Skin epidermis (tissue), 12 donors: ENCODE data around the gene TRMT61A.

ENCODE experiments used
- H3K27ac ChIP-seq, 21 experiments: fragments of 200-600 bp; sonication (generic) in 11 of 21; one replicate each; pipeline ENCODE4 v1.5.0; 2020; ENCODE audit warnings: mild to moderate bottlenecking in 3 of 21, inconsistent platforms in 2 of 21, moderate library complexity in 2 of 21
- H3K4me3 ChIP-seq, 7 experiments: fragments of 200-600 bp; sonication (generic) in 2 of 7; one replicate each; pipeline ENCODE4 v1.5.0; 2020; ENCODE audit warnings: inconsistent platforms in 2 of 7, mild to moderate bottlenecking in 2 of 7, moderate library complexity in 1 of 7

The TRMT61A gene

DNA sequence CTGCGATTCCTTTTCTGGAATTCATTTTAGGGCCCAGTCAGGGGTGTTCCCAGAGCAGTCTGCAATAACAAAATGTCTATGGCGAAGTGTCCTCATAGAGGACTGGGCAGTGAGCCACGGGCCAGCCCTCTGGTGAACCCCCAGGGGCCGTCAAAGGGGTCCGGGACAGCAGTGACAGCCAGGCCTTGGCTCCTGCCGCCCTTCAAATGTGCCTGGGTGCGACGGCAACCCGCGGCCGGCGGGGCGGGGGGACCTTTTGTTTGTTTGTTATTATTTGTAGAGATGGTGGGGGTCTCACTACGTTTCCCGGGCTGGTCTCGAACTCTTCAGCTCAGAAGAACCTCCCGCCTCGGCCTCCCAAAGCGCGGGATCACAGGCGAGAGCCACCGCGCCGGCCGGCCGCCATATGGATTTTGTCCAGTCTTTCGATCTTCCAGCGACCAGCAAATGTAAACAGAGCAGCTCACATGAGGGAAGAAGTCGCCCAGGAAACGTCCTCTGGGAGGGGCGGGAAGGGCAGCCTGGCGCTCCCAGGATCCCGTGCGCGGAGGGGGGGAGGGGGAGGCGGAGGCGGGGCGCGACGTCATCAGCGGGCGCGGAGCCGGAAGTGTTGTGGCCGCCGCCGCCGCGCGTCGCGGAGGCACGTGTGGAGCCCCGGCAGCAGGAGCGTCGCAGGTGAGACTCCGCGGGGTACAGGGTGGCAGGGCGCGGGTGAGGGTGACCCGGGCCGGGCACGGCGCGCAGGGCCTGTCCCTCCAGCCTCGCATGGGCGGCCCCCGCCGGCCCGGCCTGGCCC lies at the start of gene TRMT61A:
Gene TRMT61A (plus strand): TSS at position 610 of the 796 bp plus-strand sequence. CDS start 783 bp downstream, outside the sequence.
- peak within 1 kb of the TSS; percentile 77 to 96 (median 90) for H3K4me3 ChIP-seq
- H3K27ac ChIP-seq = peak within 1 kb of the TSS; percentile 32 to 96 (median 90)

DNA sequence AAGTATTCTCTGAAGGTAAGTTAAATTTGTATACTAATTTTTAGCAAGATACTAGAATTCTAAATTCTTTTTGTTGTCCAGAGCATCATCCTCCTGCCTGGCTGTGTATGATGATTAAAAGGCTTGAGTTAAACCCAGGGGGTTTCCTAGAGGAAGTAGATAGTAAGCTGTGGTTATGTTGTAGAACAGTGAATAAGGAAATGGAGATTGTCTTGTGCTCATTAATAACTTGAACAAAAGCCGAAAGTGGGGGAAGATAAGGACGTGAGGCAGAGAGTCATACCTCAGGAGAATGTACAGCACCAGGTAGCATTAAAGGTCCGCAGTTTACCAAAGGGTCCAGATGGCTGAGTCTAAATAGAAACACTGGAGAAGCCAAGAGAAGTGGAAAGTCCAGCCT lies 48.4 kb upstream of the TRMT61A start:
- no peak overlapping the region for H3K27ac ChIP-seq
- H3K4me3 ChIP-seq = no peak overlapping the region

DNA sequence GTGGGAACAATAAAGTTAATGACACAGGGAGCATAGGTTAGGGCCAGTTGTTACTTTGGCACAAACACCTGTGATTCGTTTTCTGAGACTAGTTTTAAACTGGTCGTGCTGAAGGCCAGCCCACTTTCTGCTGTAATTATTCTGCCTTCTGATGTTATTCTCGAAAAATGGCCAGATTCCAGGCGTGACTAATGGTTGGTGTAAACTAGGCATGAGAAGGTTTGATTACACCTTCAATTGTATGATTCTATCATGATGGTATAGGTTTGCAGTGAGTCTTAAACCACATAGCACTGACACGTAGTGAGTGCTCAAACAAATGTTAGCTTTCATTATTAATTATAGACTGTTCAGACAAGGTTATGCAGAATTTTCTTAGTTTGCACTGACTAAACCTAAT lies 45.4 kb upstream of the TRMT61A start:
- Histone ChIP-seq H3K4me3 (no peak overlapping the region), H3K27ac (no peak overlapping the region)

DNA sequence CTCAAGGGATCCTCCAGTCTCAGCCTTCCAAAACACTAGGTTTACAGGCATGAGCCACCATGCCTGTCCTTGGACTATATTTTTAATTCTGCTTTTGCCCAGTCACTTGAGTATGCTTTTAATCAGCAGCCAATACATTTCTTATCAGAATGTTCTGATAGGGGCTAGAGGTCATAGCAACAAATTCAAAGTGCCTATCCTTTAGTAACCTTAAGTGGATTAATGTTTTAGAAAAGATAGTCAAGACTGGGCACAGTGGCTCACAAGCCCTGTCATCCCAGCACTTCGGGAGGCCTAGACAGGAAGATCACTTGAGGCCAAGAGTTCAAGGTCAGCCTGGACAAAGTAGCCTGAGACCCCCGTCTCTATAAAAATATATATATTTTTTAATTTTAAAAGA lies 43.5 kb upstream of the TRMT61A start:
- no peak overlapping the region for H3K27ac ChIP-seq
- no peak overlapping the region for H3K4me3 ChIP-seq

DNA sequence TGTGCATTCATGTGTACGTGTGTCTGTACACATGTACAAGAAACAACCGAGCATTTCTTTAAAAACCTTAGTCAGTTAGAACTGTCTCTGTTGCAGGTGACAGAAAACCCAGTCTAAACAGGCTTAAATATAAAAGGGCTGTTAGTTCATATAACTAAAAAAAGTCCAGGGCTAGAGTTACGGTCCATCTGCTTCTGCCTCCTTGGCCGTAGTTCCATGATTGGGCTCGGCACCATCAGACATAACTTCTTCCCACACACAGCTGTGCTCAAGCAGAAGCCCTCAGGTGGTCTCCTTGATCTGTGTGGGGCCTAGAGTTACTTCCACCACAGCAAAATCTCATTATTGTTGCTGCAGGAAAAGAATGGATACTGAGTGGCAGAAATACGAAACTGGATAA lies 40.9 kb upstream of the TRMT61A start:
- no peak overlapping the region for H3K4me3 ChIP-seq
- H3K27ac ChIP-seq = no peak overlapping the region

DNA sequence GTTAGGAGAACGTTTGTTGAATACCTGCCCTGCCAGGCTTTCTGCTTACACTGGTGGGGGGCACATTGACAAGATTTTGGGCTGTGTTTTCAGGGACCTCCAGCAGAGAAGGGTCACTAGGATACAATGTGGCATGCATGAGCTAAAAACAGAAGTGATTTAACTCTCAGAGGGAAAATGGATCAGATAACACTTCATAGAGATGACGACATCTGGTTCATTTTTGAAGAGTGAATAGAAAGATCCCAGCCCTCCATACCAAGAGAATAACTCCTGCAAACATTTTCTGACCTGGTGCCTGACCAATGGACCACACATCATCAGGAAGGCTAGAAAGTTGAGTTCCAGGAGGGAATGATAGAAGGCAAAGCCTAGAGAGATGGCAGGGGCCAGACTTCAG lies 40.0 kb upstream of the TRMT61A start:
- Histone ChIP-seq H3K4me3 (no peak overlapping the region), H3K27ac (no peak overlapping the region)

DNA sequence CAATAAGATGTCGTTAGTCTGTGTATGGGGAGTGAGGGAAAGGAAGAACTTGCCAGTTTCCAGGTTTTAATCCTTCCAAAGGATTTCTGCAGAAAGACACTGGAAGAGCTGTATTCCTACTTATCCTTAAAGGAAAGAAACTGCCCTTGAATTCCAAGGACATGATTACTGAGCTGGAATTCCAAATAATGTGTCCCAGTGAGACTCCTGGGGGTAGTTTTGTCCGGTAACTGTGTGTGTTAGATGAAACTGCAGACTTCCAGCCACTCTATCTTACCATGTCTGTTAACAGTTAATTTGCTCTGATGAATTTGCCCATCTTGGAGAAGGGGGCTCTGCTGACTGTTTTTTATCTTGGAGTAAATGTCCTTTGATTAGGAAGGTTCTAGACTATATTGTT lies 39.4 kb upstream of the TRMT61A start:
- Histone ChIP-seq H3K27ac (no peak overlapping the region), H3K4me3 (no peak overlapping the region)

DNA sequence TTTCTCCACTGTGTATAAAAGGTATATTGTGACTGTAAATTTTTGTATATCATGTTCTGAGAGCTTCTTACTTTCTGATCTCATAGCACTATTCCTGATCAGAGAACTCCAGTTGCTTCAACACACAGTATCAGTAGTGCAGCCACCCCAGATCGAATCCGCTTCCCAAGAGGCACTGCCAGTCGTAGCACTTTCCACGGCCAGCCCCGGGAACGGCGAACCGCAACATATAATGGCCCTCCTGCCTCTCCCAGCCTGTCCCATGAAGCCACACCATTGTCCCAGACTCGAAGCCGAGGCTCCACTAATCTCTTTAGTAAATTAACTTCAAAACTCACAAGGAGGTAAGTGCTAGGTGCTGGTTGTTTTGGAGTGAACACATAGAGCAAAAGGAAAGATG lies 37.3 kb upstream of the TRMT61A start:
- H3K4me3 ChIP-seq = no peak overlapping the region
- peak overlapping the region in 6 of 21 experiments; percentile 4 to 64 (median 36) for H3K27ac ChIP-seq

DNA sequence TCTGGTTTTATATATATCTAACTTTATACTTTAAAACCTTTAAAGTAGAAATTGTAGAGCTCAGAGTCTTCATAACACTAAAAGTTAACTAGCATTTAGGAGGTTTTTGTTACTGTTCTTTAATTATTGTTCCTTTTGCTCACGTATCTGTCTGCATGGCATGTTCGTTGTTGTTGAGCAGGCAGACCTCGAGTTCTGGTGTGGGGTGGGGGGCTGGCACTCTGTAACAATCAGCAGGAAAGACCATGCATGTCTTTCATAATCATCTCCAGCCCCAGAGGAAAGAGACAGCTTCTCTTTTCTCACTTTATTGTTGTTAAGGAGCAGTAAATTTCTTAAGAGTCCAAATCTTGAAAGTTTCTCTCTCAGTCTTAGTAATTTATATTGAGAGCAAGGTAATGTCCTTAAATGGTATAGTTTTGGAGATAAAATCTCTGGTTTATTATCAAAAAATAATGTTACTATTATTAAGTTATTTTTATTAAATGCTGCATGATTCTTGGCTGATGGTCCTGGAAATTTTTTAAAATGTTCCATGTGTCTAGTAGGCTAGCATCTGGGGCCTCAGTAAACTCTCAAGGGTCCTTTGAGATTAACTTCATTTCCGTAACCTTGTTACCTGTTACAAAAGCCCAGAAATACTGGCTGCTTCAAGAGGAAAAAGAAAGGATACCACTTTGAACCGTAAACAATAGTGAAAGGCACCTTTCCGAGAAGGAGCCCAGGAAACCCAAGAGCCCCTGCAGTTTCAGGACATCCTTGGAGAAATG lies 36.7 kb upstream of the TRMT61A start:
- Histone ChIP-seq H3K27ac (peak overlapping the region in 8 of 21 experiments; percentile 7 to 64 (median 28)), H3K4me3 (no peak overlapping the region)

DNA sequence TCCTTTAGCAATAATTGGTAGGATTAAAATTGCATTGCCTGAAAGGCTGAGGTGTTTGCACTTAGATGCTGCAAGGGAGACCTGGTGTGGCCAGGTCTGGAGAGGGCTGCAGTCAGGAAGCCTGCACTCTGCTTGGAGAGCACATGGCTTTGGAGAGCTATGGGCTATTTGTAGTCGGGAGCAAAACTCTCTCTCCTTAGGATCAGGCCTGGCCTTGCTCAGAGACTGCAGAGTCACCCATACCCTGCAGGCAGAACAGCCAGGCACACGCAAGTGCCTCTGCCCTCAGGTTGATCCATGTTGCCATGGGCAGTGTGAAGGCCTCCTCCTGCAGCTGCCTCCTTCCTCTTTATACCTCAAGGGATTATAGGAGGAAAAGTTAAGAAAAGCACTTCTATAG lies 33.1 kb upstream of the TRMT61A start:
- no peak overlapping the region for H3K4me3 ChIP-seq
- H3K27ac ChIP-seq = peak overlapping the region in 1 of 21 experiments; percentile 54

DNA sequence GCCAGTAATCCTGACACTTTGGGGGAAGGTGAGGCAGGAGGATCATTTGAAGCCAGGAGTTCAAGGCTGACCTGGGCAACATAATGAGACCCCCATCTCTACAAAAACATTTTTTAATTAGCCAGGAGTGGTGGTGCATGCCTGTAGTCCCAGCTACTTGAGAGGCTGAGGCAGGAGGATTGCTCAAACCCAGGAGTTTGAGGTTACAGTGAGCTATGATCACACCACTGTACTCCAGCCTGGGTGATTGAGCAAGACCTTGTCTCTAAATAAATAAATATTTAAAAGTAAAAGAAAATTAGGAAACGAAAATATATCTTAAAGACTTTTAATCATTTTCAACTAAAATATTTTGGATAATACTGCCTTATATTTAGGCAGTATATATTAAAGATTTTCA lies 32.2 kb upstream of the TRMT61A start:
- no peak overlapping the region for H3K27ac ChIP-seq
- H3K4me3 ChIP-seq = no peak overlapping the region

DNA sequence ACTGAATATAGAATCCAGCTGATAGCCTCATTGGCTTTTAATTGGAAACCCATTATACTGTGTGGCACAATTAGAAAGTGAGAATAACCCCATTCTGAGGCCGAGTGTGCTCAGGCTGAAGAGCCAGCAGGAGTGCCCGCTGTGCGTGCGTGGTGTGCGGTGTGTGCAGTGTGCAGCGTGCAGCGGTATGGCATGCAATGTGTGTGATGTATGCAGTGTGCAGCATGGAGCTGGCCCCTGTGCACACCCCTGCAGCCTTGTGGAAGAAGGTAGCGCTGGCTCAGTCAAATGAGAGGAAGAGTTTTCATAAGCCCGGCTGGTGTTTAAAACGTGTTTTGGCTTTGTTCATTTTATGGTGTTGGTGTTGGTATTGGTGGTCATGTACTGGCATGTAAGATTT lies 29.3 kb upstream of the TRMT61A start:
- Histone ChIP-seq H3K4me3 (no peak overlapping the region), H3K27ac (no peak overlapping the region)

DNA sequence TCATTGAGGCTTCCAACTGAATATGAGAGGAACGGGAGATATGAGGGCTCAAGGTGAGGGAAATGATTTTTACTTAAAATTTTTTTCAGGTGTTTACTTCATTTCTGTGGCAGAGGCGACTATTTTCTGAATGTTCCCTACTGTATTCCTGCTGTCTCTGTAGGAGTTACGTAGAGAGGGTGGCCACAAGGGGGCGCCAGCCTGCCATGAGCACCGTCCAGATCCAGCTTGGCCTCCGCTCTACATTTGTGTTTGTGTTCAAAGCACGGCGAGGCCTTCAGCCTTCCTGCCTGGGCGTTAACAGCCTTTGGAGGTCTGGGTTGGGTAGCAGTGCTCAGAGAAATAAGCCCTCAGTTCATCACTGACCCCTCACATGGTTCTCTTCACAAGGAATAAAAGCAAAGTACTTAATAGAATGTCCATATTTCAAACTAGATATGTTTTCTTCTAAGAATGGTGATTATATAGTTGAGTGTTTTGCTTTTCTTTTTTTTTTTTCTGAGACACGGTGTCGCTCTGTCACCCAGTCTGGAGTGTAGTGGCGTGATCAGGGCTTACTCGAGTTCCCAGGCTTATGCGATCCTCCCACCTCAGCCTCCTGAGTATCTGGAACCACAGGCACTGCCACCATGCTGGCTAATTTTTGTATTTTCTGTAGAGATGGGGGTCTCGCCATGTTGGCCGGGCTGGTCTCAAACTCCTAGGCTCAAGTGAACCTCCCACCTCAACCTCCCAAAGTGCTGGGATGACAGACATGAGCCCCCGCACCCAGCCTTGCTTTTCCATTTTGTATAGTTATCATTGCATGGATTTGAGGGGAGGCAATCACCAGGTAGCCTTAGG lies 28.6 kb upstream of the TRMT61A start:
- Histone ChIP-seq H3K4me3 (no peak overlapping the region), H3K27ac (peak overlapping the region in 3 of 21 experiments; percentile 10 to 57 (median 49))

DNA sequence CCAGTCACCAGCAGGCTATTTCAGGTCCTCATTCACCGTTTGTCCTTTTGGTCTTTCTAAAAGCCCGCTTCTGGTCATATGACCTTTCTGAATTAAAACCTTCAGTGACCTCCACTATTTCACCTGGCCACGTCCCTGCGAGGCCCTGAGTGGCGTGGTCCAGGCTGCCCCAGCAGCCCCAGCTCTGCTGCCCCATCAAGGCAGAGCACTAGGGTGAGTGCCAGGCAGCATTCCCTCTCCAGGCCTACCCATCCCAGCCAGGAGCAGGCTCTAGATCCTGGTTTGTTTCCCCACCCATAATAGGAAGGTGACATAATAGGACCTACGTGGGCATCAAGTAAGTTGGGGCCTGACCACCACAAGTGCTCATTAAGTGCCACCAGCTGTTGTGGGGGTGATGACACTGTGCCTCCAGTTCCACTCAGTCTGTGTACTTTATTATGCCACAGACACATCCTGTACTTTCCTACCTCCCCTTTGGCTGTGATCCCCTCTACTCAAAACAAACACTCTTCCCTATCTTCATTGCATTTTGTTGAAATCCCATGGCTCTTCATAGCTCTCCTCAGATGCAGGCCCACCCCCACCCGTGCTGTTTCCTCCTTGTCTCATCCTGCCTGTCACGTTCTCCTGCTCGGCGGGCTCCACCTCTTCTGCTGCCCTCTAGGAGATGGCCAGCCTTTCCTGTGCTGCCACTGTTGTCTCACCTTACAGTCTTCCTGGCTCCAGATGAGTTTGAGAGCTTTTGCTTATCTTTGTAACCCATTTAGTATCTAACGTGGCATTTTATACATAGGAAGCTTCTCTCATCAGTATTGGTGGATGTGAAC lies 27.7 kb upstream of the TRMT61A start:
- peak overlapping the region in 1 of 21 experiments; percentile 3 for H3K27ac ChIP-seq

DNA sequence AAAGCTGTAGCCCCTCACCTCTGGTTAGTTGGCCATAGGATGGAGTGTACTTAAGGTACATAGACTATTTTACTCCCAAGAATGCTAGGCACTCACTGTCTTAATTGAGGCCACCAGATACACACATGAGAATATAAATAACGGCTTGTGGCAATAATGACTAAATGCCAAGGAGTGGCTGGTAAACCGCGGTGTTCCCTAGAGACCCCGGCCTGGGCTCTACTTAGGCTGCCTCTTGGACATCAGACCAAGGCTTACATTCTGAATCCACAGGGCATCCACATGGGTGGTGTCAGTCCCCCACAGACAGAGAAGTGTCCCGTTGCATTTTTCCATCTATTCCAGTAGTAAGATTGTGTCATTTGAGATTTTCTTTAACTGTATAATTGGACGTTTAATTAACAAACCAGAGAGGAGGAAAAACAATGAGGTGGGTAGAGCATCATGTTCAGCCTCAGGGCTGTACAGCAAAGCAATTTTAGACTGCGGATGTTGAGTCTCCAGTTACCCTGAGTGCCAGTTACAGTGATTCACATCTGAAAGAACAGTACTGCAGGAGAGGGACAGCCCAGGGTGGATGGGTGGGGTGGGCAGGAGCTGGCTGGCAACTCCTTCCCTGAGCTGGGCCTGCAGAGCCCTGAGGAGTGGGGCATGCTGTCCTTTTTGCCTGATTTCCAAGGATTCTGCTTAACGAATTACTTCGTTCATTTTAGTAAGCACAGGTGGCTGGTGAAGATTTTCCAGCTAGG lies 26.9 kb upstream of the TRMT61A start:
- no peak overlapping the region for H3K27ac ChIP-seq

More for the DNA sequence above, 27.7 kb upstream of the TRMT61A start:
- no peak overlapping the region for H3K4me3 ChIP-seq

DNA sequence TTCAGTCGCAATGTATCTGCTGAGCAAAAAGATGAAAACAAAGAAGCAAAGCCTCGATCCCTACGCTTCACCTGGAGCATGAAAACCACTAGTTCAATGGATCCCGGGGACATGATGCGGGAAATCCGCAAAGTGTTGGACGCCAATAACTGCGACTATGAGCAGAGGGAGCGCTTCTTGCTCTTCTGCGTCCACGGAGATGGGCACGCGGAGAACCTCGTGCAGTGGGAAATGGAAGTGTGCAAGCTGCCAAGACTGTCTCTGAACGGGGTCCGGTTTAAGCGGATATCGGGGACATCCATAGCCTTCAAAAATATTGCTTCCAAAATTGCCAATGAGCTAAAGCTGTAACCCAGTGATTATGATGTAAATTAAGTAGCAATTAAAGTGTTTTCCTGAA lies 26.1 kb upstream of the TRMT61A start:
- H3K4me3 ChIP-seq = no peak overlapping the region
- H3K27ac ChIP-seq = no peak overlapping the region

More for the DNA sequence above, 26.9 kb upstream of the TRMT61A start:
- no peak overlapping the region for H3K4me3 ChIP-seq

DNA sequence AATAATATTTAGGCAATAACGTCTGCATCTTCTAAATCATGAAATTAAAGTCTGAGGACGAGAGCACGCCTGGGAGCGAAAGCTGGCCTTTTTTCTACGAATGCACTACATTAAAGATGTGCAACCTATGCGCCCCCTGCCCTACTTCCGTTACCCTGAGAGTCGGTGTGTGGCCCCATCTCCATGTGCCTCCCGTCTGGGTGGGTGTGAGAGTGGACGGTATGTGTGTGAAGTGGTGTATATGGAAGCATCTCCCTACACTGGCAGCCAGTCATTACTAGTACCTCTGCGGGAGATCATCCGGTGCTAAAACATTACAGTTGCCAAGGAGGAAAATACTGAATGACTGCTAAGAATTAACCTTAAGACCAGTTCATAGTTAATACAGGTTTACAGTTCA lies 25.7 kb upstream of the TRMT61A start:
- no peak overlapping the region for H3K4me3 ChIP-seq

DNA sequence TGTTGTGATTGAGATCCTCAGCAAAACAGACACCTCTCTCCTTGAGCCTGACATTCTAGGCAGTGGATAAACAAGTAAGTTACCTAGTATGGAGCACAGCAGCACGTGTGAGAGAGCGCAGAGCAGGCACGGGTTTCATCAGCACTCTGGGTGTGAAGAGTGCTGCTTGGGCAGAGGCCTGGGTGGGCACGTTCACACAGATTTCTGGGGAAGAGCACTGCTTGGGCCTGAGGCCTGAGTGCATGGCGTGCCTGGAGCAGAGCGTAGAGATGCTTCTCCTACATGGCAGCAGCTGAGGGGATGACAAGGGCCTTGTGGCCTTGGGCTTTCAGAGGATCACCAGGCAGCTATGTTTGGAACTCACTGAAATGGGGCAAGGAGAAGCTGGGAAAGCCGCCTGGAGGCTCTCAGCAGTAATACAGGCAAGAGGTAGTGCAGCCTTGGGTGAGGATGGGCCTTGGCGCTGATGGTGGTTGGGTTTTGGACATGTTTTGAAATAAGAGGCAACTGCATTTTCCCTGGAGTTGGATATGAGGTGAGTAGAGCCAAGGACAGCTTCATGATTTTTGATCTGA lies 23.9 kb upstream of the TRMT61A start:
- Histone ChIP-seq H3K27ac (peak overlapping the region in 1 of 21 experiments; percentile 21), H3K4me3 (no peak overlapping the region)

More for the DNA sequence above, 25.7 kb upstream of the TRMT61A start:
- no peak overlapping the region for H3K27ac ChIP-seq
